Psoas muscle (tissue), 8 donors: ENCODE data around the gene CCNI2. TPM values are rescaled to one million over a fixed set of nuclear protein-coding genes. Genes with fewer than 3 reads are reported as not detected.

Experiments used
- ATAC-seq, 4 donors: fragments of 200-7000 bp; cut with Tn5 transposase; one replicate each; pipeline ENCODE4 v1.9.1; 2020; ENCODE audit warnings: moderate library complexity in 3 of 4, mild to moderate bottlenecking in 2 of 4
- DNase-seq, 2 donors: peaks; one replicate each; pipeline ENCODE4 v3.0.0-alpha.2; 2020
- H3K27ac ChIP-seq: fragments of 200-600 bp; one replicate; pipeline ENCODE4 v1.8.0; 2022
- H3K27me3 ChIP-seq, 3 donors: fragments of 200-600 bp in 1 of 3; one replicate each; pipeline versions ENCODE4 v1.6.1 to v1.8.0; 2013 to 2022; ENCODE audit warnings: low read length in 2 of 3, mild to moderate bottlenecking in 2 of 3, moderate library complexity in 1 of 3; ENCODE audit not compliant: insufficient read depth in 3 of 3
- H3K36me3 ChIP-seq, 2 donors: fragments of 200-600 bp in 1 of 2; one replicate each; pipeline versions ENCODE4 v1.6.1 to v1.8.0; 2013 to 2022; ENCODE audit warnings: low read depth in 1 of 2, mild to moderate bottlenecking in 1 of 2, moderate library complexity in 1 of 2; ENCODE audit not compliant: insufficient read depth in 1 of 2
- H3K4me1 ChIP-seq: fragments of 200-600 bp; one replicate; pipeline ENCODE4 v1.8.0; 2022
- H3K4me3 ChIP-seq: fragments of 200-600 bp; one replicate; pipeline ENCODE4 v1.8.0; 2022; ENCODE audit warnings: mild to moderate bottlenecking
- H3K9me3 ChIP-seq: fragments of 200-600 bp; one replicate; pipeline ENCODE4 v1.8.0; 2022
- WGBS, 3 donors: extraction: QIAGEN DNeasy Blood & Tissue Kit; methylation state at CpG; one replicate each; pipeline versions ENCODE4 v1.1.6 to v1.1.7; 2013; 5-methylcytosine and 5-hydroxymethylcytosine counted together
- intact Hi-C, 2 donors: fragments of 100-400 bp; cut with DNase I; formaldehyde crosslinking; loops; one replicate each; pipeline versions ENCODE4 v1.11.0 to v1.14.2; 2022
- polyA plus RNA-seq, 3 donors: library from polyadenylated mRNA; stranded (reverse); fragments of 200-250 nt; gene quantifications; one replicate each; pipeline ENCODE4 v1.2.3, GENCODE V29; 2013
- total RNA-seq, 4 donors: library from RNA; stranded (reverse); fragmentation: NEBNext Ultra II Directional in 2 of 4; extraction: Animal tissue kit (Norgen Biotek cat#: 25700) in 2 of 4; gene quantifications; one replicate each; pipeline versions ENCODE4 v1.2.1 to v1.2.4, GENCODE V29; 2021 to 2023
- TF ChIP-seq, protein P1 (sequence below): fragments of 200-600 bp; IDR thresholded peaks from one replicate; pipeline ENCODE4 v1.8.0; 2022; ENCODE audit warnings: antibody characterized with exemption
- donor health status: healthy with polysubstance abuse.
- donor health status: DM: no; HTN: no; CAD: no; lungs with moderate emphysema.
- donor health status: Bipolar disorder and iron deficiency.
- donor health status: healthy.
- donor health status: DM: yes; HTN: yes; CAD: no.
- donor health status: DM: no; HTN: no; CAD: no.
- donor health status: DM: no; HTN: no; CAD: no.
- donor health status: DM: yes; HTN: yes; CAD: no.

Gene CCNI2
- total and polyA plus RNA-seq, 7 donors = not detected

- intact Hi-C loops = no loop called here
- peaks cover 4 to 43% (median 5%) of the 10 kb centered on the region in 3 donors for H3K27me3 ChIP-seq
- no peak overlapping the region for H3K27ac ChIP-seq
- 86 to 93% (median 90%) methylated on average over 2 of the region's 2 CpGs for WGBS, 3 donors
- no peak for DNase-seq
- no peak for ATAC-seq
- TF ChIP-seq, protein P1, sequence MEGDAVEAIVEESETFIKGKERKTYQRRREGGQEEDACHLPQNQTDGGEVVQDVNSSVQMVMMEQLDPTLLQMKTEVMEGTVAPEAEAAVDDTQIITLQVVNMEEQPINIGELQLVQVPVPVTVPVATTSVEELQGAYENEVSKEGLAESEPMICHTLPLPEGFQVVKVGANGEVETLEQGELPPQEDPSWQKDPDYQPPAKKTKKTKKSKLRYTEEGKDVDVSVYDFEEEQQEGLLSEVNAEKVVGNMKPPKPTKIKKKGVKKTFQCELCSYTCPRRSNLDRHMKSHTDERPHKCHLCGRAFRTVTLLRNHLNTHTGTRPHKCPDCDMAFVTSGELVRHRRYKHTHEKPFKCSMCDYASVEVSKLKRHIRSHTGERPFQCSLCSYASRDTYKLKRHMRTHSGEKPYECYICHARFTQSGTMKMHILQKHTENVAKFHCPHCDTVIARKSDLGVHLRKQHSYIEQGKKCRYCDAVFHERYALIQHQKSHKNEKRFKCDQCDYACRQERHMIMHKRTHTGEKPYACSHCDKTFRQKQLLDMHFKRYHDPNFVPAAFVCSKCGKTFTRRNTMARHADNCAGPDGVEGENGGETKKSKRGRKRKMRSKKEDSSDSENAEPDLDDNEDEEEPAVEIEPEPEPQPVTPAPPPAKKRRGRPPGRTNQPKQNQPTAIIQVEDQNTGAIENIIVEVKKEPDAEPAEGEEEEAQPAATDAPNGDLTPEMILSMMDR = no peak
- H3K4me1 ChIP-seq = peaks cover 5% of the 10 kb centered on the region
- H3K4me3 ChIP-seq = no peak overlapping the region
- no peaks in the 10 kb centered on the region for H3K36me3 ChIP-seq
- H3K9me3 ChIP-seq = no peaks in the 10 kb centered on the region
Observed at GRCh38 chr5:132742158-132742557, 5.1 kb upstream of the CCNI2 start.

DNA sequence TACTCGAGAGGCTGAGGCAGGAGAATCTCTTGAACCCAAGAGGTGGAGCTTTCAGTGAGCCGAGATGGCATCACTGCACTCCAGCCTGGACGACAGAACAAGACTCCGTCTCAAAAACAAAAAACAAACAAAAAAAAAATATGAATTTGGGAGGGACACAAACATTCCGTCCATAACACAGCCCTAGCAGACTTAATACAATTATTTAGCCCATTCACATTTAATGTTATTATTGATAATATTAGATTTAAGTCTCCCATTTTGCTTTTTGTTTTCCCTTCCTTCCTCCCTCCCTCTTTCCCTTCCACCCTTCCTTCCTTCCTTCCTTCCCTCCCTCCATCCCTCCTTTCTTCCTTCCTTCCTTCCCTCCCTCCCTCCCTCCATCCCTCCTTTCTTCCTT, 4.6 kb upstream of the CCNI2 start:
- Histone ChIP-seq H3K27me3 (peaks cover 4 to 48% (median 9%) of the 10 kb centered on the region in 3 donors), H3K36me3 (no peaks in the 10 kb centered on the region), H3K4me3 (no peak overlapping the region), H3K27ac (no peak overlapping the region), H3K4me1 (peaks cover 8% of the 10 kb centered on the region), H3K9me3 (no peaks in the 10 kb centered on the region)
- DNase-seq (no peak), ATAC-seq (no peak)
- 91 to 94% (median 93%) methylated on average over 5 of the region's 5 CpGs for WGBS, 3 donors
- TF ChIP-seq, protein P1 = no peak
- intact Hi-C loops = no loop called here

GRCh38 chr5:132744659-132745058, 2.6 kb upstream of the CCNI2 start:
- Histone ChIP-seq H3K4me1 (peaks cover 9% of the 10 kb centered on the region), H3K27ac (no peak overlapping the region), H3K4me3 (no peak overlapping the region), H3K36me3 (no peaks in the 10 kb centered on the region), H3K9me3 (no peaks in the 10 kb centered on the region), H3K27me3 (peaks cover 4 to 60% (median 15%) of the 10 kb centered on the region in 3 donors)
- ATAC-seq (no peak), DNase-seq (no peak)
- 64 to 93% (median 67%) methylated on average over 2 of the region's 2 CpGs for WGBS, 3 donors
- TF ChIP-seq, protein P1 = no peak
- intact Hi-C loops = no loop called here

- H3K4me3 ChIP-seq = no peak overlapping the region
- peaks cover 9% of the 10 kb centered on the region for H3K4me1 ChIP-seq
- intact Hi-C loops = no loop called here
- H3K27ac ChIP-seq = no peak overlapping the region
- ATAC-seq (no peak), DNase-seq (no peak)
- TF ChIP-seq, protein P1 = no peak
- no peaks in the 10 kb centered on the region for H3K36me3 ChIP-seq
- H3K27me3 ChIP-seq = peaks cover 4 to 60% (median 15%) of the 10 kb centered on the region in 3 donors
- 27 to 37% (median 36%) methylated on average over 3 of the region's 3 CpGs for WGBS, 3 donors
- H3K9me3 ChIP-seq = no peaks in the 10 kb centered on the region
Observed at GRCh38 chr5:132746592-132746953, 653 bp upstream of the CCNI2 start.
